Pons (tissue), 1 donor: Measurements from ENCODE around the gene CRBN.

Experiments
- DNase-seq: peaks from one replicate; pipeline ENCODE4 v3.0.0-alpha.2; 2016; ENCODE audit warnings: low spot score

The CRBN gene

GRCh38 chr3:3110299-3110630 is 69.2 kb downstream of the CRBN start, which contains the start of gene IL5RA:
Gene IL5RA (minus strand): TSS chr3:3110374. CDS start chr3:3104984, 5,390 bp downstream.
- DNase-seq, result no peak

GRCh38 chr3:3109407-3110298 is 69.8 kb downstream of the CRBN start:
- DNase-seq, result no peak

- no peak for DNase-seq
These were observed 71.6 kb downstream of the CRBN start for GRCh38 chr3:3107858-3108257.

GRCh38 chr3:3107181-3107580 is 72.3 kb downstream of the CRBN start:
- no peak for DNase-seq

- DNase-seq, result no peak
These were observed 73.7 kb downstream of the CRBN start for GRCh38 chr3:3105815-3106214.

GRCh38 chr3:3105246-3105645 is 74.2 kb downstream of the CRBN start:
- DNase-seq, result no peak

GRCh38 chr3:3102751-3103150 is 76.7 kb downstream of the CRBN start:
- no peak for DNase-seq

- DNase-seq, result no peak
These were observed 77.6 kb downstream of the CRBN start for GRCh38 chr3:3101660-3102458.
